HG03354 (cell line): ENCODE measurements around the gene PCAT6.

Source experiments
- ATAC-seq: cut with Tn5 transposase; IDR thresholded peaks from one replicate; pipeline ENCODE4 v1.9.1; 2021; ENCODE audit warnings: mild to moderate bottlenecking; ENCODE audit not compliant: unreplicated experiment, poor library complexity, severe bottlenecking

The PCAT6 gene

DNA sequence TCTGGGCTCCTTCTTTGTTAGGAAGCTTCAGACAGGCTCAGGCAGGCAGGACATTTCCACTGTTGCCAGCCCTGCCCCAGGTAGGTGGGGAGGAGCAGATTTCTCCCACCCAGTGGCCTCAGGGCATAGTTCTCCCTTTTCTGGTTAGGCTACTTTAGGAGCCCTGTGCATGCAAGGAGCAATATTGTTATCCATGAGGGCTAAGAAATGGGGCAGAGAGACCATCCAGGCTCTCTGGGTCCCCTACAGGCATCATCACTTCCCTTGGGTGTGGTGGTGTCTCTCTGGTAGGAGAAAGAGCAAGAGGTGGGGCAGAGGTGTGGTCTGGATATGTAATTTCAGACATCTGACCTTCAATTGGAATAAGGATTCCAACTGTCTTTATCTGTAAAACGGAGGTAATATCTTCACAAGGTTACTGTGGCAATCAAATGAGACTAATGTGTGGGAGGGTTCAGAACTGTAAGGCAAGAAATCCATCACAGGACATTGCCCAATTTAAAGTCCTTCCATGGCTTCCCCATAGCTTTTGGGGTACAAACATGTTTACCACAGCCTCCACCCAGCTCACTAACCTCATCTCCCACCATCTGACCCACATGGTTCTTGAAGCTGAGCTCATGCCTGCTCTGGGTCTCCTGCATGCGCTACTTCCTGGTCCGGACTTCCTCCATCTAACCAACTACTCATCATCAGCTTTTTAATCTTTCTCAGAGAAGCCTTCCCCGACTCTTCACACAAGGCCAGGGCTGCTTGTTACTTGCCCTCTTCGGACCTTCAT, 26.1 kb downstream of the PCAT6 start:
- ATAC-seq, result no peak

DNA sequence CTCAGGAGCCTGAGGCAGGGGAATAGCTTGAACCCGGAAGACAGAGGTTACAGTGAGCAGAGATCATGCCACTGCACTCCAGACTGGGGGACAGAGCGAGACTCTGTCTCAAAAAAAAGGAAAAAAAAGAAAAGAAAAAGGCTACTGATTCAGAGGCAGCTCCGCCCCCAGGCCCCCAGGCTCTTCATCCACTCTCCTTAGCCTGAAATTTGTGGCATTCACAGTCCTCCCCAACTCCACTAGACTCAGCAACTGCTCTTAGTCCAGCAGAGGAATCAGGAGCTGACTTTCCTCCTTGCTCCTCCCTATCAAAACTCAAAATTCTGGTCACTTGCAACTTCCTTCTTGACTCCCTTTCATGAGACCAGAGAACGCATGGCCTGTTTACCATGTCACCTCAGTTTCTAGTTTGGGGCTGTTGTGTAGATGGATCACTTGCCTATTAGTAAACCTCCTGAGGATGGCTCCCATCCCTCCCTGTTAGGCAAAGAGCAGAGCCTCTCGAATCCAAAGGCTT, 27.1 kb downstream of the PCAT6 start:
- ATAC-seq, result no peak

DNA sequence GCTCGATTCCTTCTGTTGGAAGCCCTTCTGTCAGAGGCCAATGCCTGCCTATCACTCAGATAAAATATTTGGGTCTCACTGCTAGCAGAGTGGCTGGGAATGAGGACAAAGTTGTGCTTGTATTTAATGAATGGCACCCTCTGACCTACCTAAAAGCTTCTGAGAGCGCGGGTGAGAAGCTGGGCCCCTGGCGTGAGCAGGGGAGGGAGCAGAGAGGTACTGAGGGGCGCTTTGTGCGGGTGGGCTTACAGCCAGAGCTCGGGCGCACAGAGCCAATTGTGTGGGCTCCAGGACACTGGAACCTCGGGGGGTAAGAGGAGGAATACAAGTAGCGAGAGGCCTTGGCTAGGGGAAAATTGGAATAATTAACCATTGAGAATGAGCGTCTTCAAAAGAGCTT, 32.3 kb downstream of the PCAT6 start:
- no peak for ATAC-seq

DNA sequence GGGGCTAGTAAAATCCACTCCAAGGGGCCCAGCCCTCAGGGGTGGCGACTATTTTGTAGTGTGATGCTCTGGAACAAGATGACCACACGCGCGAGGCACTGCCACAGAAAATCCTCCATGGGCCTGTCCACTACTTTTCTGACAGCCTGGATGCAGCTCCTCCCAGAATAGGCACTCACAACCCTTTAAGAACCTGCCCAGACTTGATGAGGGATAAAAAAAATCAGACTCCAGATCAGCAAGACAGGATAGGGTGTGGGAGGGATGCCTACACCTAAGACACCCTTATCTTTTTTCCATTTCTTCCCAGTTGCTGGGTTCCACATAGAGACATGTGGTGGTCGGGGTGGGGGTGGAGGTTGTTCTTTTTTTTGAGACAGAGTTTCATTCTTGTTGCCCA, 33.5 kb downstream of the PCAT6 start:
- ATAC-seq, result no peak

DNA sequence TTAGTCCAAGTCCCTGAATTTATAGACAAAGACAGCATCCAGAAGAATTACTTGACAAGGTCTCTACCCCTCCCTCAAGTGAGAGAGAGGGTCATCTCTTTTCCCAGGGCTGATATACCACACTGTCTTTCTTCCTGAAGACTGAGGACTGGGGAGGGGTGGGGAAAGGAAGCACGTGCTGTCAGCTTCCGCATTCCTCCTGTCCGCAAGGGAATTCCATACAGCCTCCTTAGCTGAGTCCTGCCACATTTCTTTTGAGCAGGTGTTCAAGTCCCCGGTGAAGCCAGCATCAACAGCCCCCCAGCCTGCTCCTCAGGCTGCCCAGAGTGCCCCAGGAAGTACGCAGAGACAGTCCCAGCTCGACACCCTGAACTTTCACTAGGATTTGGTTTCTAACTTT, 34.2 kb downstream of the PCAT6 start:
- ATAC-seq, result no peak

DNA sequence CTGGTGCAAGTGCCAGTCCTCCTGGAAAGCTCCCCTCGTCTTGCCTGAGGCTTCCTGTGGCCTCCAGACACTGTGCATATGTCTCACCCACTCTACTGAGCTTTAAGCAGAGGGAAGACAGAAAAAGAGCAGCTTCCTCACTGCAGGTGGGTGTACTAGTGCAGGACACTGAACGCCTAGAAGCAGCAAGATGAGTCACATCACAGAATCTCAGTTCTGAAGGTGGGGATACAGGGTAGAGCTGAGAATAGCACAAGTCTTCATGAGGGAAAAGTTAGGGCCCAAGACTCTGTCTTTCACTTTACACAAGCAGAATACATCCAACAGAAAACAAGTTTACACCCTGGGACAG, 37.4 kb downstream of the PCAT6 start:
- no peak for ATAC-seq

DNA sequence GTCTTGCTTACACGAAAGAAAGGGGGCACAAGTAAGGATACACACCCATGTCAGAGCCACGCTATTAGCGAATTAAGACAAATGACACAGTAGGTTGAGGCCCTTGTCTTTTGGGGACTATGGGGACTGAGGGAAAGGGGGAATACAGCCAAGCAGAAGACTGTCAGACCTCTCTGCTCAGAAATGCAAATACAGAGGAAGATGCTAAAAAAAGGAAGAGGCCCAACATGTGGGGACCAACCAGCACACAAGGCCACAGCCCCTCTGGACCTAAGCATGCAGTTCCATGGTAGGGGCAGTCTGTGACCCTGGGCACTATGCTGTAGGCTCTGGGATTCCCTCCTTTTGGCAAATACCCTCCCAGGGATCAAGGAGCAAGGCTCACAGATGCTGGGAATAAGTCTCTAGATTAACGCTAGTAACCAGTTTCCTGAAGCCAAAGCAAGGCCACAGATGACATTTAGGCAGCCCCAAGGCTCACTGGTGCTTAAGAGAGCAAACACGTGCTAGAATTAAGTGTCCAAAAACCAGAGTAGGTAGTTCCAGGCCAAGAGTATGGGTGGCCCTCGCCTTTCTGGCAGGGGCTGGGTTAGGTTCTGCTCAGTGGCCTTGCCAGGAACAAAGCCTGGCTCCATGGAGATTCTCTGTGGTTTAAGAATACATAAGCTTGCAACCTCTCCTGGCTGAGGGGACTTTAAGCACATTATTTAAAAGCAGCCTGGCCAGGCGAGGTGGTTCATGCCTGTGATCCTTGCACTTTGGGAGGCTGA, 40.0 kb downstream of the PCAT6 start:
- no peak for ATAC-seq

DNA sequence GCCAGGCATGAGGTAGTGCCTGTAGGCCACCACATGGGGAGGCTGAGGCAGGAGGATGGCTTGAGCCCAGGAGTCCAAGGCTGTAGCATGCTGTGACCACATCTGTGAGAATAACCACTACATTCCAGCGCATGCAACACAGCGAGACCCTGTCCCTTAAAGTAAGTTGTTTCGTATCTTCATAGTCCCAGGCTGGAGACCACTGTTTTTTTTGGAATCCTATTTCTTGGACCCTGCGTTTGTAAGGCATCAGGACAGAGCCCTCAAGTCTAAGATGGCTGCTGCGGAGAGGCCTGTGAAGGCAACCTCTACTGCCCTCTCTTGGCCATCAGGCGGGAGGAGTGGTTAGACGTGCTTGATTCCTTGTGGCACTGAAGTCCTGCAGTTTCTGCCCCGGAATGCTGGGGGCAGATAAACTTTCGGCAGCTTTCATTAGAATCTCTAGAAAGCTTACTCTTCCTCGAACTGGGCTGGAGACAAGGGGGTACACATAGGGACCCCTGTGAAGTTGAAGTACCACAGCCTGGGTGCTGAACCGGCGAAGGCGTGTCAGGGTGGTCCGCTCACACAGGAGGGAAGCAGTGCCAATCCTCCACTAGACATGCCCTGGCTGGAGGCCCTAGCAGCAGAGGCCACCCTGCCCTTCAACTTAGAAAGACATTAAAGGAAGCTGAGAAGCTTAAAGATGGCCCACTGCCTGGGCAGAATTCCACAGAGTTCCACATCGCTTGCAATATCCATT, 41.6 kb downstream of the PCAT6 start:
- ATAC-seq, result no peak

DNA sequence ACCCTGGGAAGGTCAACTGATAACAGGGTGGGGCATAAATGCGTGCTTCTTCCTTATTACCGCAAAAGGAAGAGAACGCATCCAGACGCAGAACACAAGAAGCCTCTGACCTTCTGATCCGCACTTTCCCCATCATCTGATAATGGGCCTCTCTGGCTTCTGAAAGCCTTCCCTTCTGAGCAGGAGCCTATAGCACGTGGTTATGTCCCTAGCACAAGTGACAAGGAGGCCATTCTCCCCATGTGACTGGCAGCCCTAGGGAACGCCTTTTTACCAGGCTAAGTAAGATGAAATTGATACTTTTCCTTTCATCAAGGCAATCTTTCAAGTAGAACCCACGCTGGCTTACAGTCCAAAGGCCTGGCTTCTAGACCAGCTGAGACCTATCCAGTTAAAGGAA, 44.0 kb downstream of the PCAT6 start:
- ATAC-seq, result no peak

DNA sequence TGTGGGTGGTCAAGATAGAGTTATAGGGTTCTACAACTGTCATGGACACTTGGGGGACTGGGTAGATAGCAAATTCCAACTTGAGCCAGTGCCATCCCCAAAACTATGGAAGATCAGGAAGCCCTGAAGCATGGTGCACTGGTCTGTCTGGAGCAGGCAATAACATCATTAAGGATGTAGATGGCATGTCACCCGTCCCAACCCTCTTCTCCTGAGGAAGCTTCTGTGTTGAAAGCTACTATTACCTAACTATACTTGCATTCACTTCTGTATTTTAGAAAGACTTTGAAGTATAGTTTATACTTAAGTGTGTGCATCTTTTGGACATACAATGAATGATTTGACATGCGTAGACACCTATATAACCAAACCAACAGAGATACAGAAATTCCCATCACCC, 45.3 kb downstream of the PCAT6 start:
- no peak for ATAC-seq

DNA sequence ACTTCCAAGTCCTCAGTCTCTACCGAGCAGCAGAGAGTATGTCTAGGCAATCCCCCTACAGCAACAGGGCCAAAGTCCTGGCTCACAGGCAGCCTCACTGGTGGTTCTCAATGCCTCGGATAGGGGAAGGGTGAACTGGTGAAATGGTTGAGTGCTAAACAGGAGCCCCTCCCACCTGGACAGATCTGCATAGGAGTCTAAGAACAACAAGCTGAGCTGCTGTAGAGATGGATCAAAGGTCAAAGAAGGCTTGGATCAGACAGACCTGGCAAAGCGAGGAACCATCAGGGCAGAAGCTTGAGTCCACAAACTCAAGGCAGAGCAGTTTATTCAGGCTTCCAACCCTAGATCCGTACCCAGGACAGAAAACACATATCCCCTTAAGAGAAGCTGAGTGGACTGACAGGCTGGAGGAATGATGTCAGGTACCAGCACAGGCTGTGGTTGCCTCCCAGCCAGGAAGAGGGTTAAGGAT, 46.4 kb downstream of the PCAT6 start:
- ATAC-seq, result no peak

DNA sequence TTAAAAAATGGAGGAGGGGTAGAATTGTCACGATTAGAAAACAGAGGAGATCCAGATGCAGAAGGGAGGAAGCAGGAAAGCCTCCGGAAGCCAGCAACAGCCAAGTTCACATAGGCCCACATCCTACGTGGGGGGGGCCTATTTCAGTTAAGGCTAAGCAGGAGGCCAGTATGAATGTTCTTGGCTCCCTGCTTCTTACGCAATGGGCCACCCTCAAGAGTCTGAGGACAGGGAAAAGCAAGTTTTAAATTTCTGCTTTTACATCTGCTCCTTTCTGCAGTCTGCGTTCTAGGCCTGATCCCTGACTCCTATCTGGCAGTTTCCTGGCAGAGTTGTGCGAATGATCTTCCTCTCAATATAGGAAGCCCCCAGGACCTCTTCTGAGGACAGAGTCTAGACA, 47.6 kb downstream of the PCAT6 start:
- ATAC-seq, result no peak

DNA sequence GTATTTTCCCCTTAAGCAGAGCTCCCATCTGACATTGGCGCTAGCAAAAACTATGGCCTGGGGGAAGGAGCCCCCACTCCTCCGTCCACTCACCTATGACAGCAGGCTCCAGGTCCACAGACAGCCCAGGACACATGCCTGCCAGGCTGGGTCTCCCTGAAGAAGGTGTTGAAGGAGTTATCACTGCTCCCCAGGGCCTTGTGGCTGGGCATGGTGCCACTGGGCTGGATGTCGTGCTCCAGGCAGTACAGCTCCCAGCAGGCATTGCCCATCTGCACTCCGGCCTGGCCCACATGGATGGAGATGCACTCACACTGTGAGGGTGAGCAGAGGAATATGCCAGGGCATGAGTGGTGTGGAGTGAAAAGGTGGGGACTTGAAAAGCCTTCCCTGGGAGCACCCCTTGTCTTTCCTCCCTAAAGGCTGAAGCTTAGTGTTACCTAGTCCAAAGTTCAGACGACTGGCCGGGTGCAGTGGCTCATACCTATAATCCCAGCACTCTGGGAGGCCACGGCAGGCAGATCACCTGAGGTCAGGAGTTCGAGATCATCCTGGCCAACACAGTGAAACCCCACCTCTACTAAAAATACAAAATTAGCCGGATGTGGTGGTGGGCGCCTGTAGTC, 48.1 kb downstream of the PCAT6 start:
- ATAC-seq, result no peak

DNA sequence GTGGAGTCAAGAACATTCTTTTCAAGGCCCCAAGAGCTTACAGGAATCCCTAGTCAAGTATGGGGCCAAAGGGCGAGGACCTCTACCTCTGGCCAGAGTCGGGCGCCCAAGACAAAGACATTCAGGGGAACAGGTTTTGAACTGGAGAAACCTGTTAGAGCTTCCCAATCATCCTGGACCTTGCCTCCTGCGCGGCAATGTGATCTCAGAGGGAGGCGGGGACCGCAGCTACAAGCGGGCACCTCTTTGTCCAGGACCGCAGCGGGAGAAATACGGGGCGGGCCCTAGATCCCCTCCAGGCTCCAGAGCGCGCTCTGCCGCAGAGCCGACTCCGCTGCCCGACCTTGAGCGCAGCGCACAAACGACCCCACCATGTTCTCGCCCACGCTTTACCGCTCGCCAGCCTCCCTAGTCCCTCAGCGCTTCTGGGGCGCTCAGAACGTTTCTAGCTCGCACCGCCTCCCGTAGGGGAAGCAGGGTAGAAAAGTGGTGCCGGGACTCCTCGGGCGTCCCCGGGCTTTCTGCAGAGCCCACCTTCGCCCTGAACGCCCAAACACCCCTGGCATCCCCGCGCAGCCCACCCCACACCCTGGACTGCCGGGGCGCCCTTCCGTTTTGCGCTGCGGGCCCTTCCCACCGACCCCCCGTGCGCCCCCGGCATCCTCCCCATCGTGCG, 50.1 kb downstream of the PCAT6 start:
- ATAC-seq, result peak; percentile 44
